Coronary artery (tissue), 2 donors: ENCODE data around the gene MNT.

Experiments used
- DNase-seq: peaks from one replicate; pipeline ENCODE4 v3.0.0-alpha.2; 2017; ENCODE audit warnings: low spot score
- H3K27ac ChIP-seq, 2 donors: fragments of 200-600 bp; sonication (generic); one replicate each; pipeline ENCODE4 v1.5.1; 2016 to 2019
- H3K4me3 ChIP-seq: fragments of 200-600 bp; sonication (generic); 2 replicates; pipeline ENCODE4 v1.5.1; 2016; ENCODE audit warnings: mild to moderate bottlenecking, moderate library complexity
- TF ChIP-seq, protein P1 (sequence below): fragments of 200-600 bp; sonication (generic); IDR thresholded peaks from one replicate; pipeline ENCODE4 v1.5.1; 2019; ENCODE audit warnings: antibody characterized with exemption

Gene MNT

GRCh38 chr17:2347805-2348685, 52.8 kb downstream of the MNT start:
- no peak overlapping the region for H3K4me3 ChIP-seq
- H3K27ac ChIP-seq, result no peak overlapping the region
- DNase-seq, result no peak
- TF ChIP-seq, protein P1, sequence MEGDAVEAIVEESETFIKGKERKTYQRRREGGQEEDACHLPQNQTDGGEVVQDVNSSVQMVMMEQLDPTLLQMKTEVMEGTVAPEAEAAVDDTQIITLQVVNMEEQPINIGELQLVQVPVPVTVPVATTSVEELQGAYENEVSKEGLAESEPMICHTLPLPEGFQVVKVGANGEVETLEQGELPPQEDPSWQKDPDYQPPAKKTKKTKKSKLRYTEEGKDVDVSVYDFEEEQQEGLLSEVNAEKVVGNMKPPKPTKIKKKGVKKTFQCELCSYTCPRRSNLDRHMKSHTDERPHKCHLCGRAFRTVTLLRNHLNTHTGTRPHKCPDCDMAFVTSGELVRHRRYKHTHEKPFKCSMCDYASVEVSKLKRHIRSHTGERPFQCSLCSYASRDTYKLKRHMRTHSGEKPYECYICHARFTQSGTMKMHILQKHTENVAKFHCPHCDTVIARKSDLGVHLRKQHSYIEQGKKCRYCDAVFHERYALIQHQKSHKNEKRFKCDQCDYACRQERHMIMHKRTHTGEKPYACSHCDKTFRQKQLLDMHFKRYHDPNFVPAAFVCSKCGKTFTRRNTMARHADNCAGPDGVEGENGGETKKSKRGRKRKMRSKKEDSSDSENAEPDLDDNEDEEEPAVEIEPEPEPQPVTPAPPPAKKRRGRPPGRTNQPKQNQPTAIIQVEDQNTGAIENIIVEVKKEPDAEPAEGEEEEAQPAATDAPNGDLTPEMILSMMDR, result no peak

GRCh38 chr17:2346475-2346874, 54.4 kb downstream of the MNT start:
- TF ChIP-seq, protein P1, result no peak
- Histone ChIP-seq H3K27ac (no peak overlapping the region), H3K4me3 (no peak overlapping the region)
- no peak for DNase-seq

GRCh38 chr17:2344528-2344927, 56.3 kb downstream of the MNT start:
- TF ChIP-seq, protein P1, result no peak

GRCh38 chr17:2343421-2343820, 57.4 kb downstream of the MNT start:
- TF ChIP-seq, protein P1, result no peak
- Histone ChIP-seq H3K4me3 (no peak overlapping the region), H3K27ac (no peak overlapping the region)
- DNase-seq, result no peak

More at GRCh38 chr17:2344528-2344927, 56.3 kb downstream of the MNT start:
- Histone ChIP-seq H3K4me3 (no peak overlapping the region), H3K27ac (no peak overlapping the region)
- DNase-seq, result no peak

DNA sequence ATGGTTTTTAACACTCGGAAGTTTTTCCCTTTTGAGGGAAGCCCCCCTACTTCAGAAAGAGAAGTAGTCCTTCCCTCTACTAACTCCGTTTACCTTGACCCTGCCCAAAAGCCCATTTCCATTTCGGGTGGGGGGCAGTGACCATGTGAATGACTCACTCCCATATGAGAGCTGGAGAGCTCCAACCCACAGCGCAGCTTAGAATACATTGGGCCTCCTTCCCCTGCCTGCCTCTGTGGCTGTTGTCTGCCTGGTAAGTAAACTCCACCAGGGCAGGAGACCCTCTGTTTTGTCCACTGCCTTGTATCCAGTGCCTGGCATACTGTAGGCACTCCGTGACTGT, 62.6 kb downstream of the MNT start:
- Histone ChIP-seq H3K4me3 (peak overlapping the region; percentile 96), H3K27ac (peak overlapping the region; percentile 77 to 87)
- TF ChIP-seq, protein P1, result no peak
- no peak for DNase-seq

- peak; percentile 78 for DNase-seq
- TF ChIP-seq, protein P1, result no peak
- peak overlapping the region; percentile 77 to 87 for H3K27ac ChIP-seq
- peak overlapping the region; percentile 96 for H3K4me3 ChIP-seq
Measured at GRCh38 chr17:2337544-2338314, 63.1 kb downstream of the MNT start.
